ENCODE data around the gene HTRA1.

The HTRA1 gene

GRCh38 chr10:122490268-122490667 lies 28.9 kb downstream of the HTRA1 start:
- Histone ChIP-seq H3K27me3 (ENCODE audit: control insufficient read depth, insufficient read depth, low read length) (no peaks in the 10 kb centered on the region), H3K36me3 (ENCODE audit: control insufficient read depth, low read depth, low read length) (no peaks in the 10 kb centered on the region), H3K4me1 (ENCODE audit: control insufficient read depth, low read depth, low read length) (no peaks in the 10 kb centered on the region), H3K4me3 (ENCODE audit: low read length) (no peak overlapping the region), H3K9ac (ENCODE audit: low read length) (no peak overlapping the region), H3K9me3 (ENCODE audit: control insufficient read depth, low read depth, low read length) (no peaks in the 10 kb centered on the region), H3K27ac (ENCODE audit: low read length) (no peak overlapping the region)

- H3K27ac ChIP-seq (ENCODE audit: low read length), result no peak overlapping the region
- no peak overlapping the region for H3K4me3 ChIP-seq (ENCODE audit: low read length)
- no peaks in the 10 kb centered on the region for H3K27me3 ChIP-seq (ENCODE audit: control insufficient read depth, insufficient read depth, low read length)
- H3K9ac ChIP-seq (ENCODE audit: low read length), result no peak overlapping the region
- H3K4me1 ChIP-seq (ENCODE audit: control insufficient read depth, low read depth, low read length), result peaks cover 6% of the 10 kb centered on the region
- H3K9me3 ChIP-seq (ENCODE audit: control insufficient read depth, low read depth, low read length), result no peaks in the 10 kb centered on the region
- H3K36me3 ChIP-seq (ENCODE audit: control insufficient read depth, low read depth, low read length), result no peaks in the 10 kb centered on the region
These were observed 29.7 kb downstream of the HTRA1 start for GRCh38 chr10:122490786-122491680.

- Histone ChIP-seq H3K4me1 (ENCODE audit: control insufficient read depth, low read depth, low read length) (peaks cover 6% of the 10 kb centered on the region), H3K27ac (ENCODE audit: low read length) (no peak overlapping the region), H3K4me3 (ENCODE audit: low read length) (no peak overlapping the region), H3K36me3 (ENCODE audit: control insufficient read depth, low read depth, low read length) (no peaks in the 10 kb centered on the region), H3K9me3 (ENCODE audit: control insufficient read depth, low read depth, low read length) (no peaks in the 10 kb centered on the region), H3K9ac (ENCODE audit: low read length) (no peak overlapping the region), H3K27me3 (ENCODE audit: control insufficient read depth, insufficient read depth, low read length) (no peaks in the 10 kb centered on the region)
These were observed 30.7 kb downstream of the HTRA1 start for GRCh38 chr10:122492006-122492405.

GRCh38 chr10:122492999-122493481 lies 31.7 kb downstream of the HTRA1 start:
- Histone ChIP-seq H3K36me3 (ENCODE audit: control insufficient read depth, low read depth, low read length) (no peaks in the 10 kb centered on the region), H3K27ac (ENCODE audit: low read length) (no peak overlapping the region), H3K9me3 (ENCODE audit: control insufficient read depth, low read depth, low read length) (no peaks in the 10 kb centered on the region), H3K4me1 (ENCODE audit: control insufficient read depth, low read depth, low read length) (peaks cover 6% of the 10 kb centered on the region), H3K9ac (ENCODE audit: low read length) (no peak overlapping the region), H3K4me3 (ENCODE audit: low read length) (no peak overlapping the region), H3K27me3 (ENCODE audit: control insufficient read depth, insufficient read depth, low read length) (no peaks in the 10 kb centered on the region)

- H3K4me3 ChIP-seq (ENCODE audit: low read length), result no peak overlapping the region
- H3K36me3 ChIP-seq (ENCODE audit: control insufficient read depth, low read depth, low read length), result no peaks in the 10 kb centered on the region
- no peak overlapping the region for H3K27ac ChIP-seq (ENCODE audit: low read length)
- peaks cover 6% of the 10 kb centered on the region for H3K4me1 ChIP-seq (ENCODE audit: control insufficient read depth, low read depth, low read length)
- no peaks in the 10 kb centered on the region for H3K9me3 ChIP-seq (ENCODE audit: control insufficient read depth, low read depth, low read length)
- no peaks in the 10 kb centered on the region for H3K27me3 ChIP-seq (ENCODE audit: control insufficient read depth, insufficient read depth, low read length)
- no peak overlapping the region for H3K9ac ChIP-seq (ENCODE audit: low read length)
These were observed 32.4 kb downstream of the HTRA1 start for GRCh38 chr10:122493761-122494160.

GRCh38 chr10:122494173-122494820 lies 32.9 kb downstream of the HTRA1 start:
- Histone ChIP-seq H3K27ac (ENCODE audit: low read length) (no peak overlapping the region), H3K4me1 (ENCODE audit: control insufficient read depth, low read depth, low read length) (peaks cover 6% of the 10 kb centered on the region), H3K27me3 (ENCODE audit: control insufficient read depth, insufficient read depth, low read length) (no peaks in the 10 kb centered on the region), H3K36me3 (ENCODE audit: control insufficient read depth, low read depth, low read length) (no peaks in the 10 kb centered on the region), H3K9ac (ENCODE audit: low read length) (no peak overlapping the region), H3K4me3 (ENCODE audit: low read length) (no peak overlapping the region), H3K9me3 (ENCODE audit: control insufficient read depth, low read depth, low read length) (no peaks in the 10 kb centered on the region)

GRCh38 chr10:122494833-122495232 lies 33.5 kb downstream of the HTRA1 start:
- H3K27me3 ChIP-seq (ENCODE audit: control insufficient read depth, insufficient read depth, low read length), result no peaks in the 10 kb centered on the region
- H3K4me3 ChIP-seq (ENCODE audit: low read length), result no peak overlapping the region
- H3K9me3 ChIP-seq (ENCODE audit: control insufficient read depth, low read depth, low read length), result no peaks in the 10 kb centered on the region
- H3K36me3 ChIP-seq (ENCODE audit: control insufficient read depth, low read depth, low read length), result no peaks in the 10 kb centered on the region
- H3K4me1 ChIP-seq (ENCODE audit: control insufficient read depth, low read depth, low read length), result peaks cover 6% of the 10 kb centered on the region
- H3K9ac ChIP-seq (ENCODE audit: low read length), result no peak overlapping the region
- H3K27ac ChIP-seq (ENCODE audit: low read length), result no peak overlapping the region

- Histone ChIP-seq H3K27me3 (ENCODE audit: control insufficient read depth, insufficient read depth, low read length) (no peaks in the 10 kb centered on the region), H3K9ac (ENCODE audit: low read length) (no peak overlapping the region), H3K4me3 (ENCODE audit: low read length) (no peak overlapping the region), H3K36me3 (ENCODE audit: control insufficient read depth, low read depth, low read length) (no peaks in the 10 kb centered on the region), H3K9me3 (ENCODE audit: control insufficient read depth, low read depth, low read length) (no peaks in the 10 kb centered on the region), H3K4me1 (ENCODE audit: control insufficient read depth, low read depth, low read length) (peaks cover 6% of the 10 kb centered on the region), H3K27ac (ENCODE audit: low read length) (no peak overlapping the region)
These were observed 34.3 kb downstream of the HTRA1 start for GRCh38 chr10:122495406-122496340.

GRCh38 chr10:122497241-122497640 lies 35.9 kb downstream of the HTRA1 start:
- Histone ChIP-seq H3K27me3 (ENCODE audit: control insufficient read depth, insufficient read depth, low read length) (no peaks in the 10 kb centered on the region), H3K4me1 (ENCODE audit: control insufficient read depth, low read depth, low read length) (peaks cover 6% of the 10 kb centered on the region), H3K27ac (ENCODE audit: low read length) (no peak overlapping the region), H3K4me3 (ENCODE audit: low read length) (no peak overlapping the region), H3K9me3 (ENCODE audit: control insufficient read depth, low read depth, low read length) (no peaks in the 10 kb centered on the region), H3K36me3 (ENCODE audit: control insufficient read depth, low read depth, low read length) (no peaks in the 10 kb centered on the region), H3K9ac (ENCODE audit: low read length) (no peak overlapping the region)

GRCh38 chr10:122498521-122498920 lies 37.2 kb downstream of the HTRA1 start:
- H3K4me1 ChIP-seq (ENCODE audit: control insufficient read depth, low read depth, low read length), result peaks cover 6% of the 10 kb centered on the region
- no peak overlapping the region for H3K27ac ChIP-seq (ENCODE audit: low read length)
- no peaks in the 10 kb centered on the region for H3K9me3 ChIP-seq (ENCODE audit: control insufficient read depth, low read depth, low read length)
- H3K4me3 ChIP-seq (ENCODE audit: low read length), result no peak overlapping the region
- H3K27me3 ChIP-seq (ENCODE audit: control insufficient read depth, insufficient read depth, low read length), result no peaks in the 10 kb centered on the region
- H3K9ac ChIP-seq (ENCODE audit: low read length), result no peak overlapping the region
- no peaks in the 10 kb centered on the region for H3K36me3 ChIP-seq (ENCODE audit: control insufficient read depth, low read depth, low read length)

GRCh38 chr10:122499012-122499411 lies 37.7 kb downstream of the HTRA1 start:
- Histone ChIP-seq H3K36me3 (ENCODE audit: control insufficient read depth, low read depth, low read length) (no peaks in the 10 kb centered on the region), H3K4me1 (ENCODE audit: control insufficient read depth, low read depth, low read length) (peaks cover 6% of the 10 kb centered on the region), H3K9ac (ENCODE audit: low read length) (no peak overlapping the region), H3K9me3 (ENCODE audit: control insufficient read depth, low read depth, low read length) (no peaks in the 10 kb centered on the region), H3K4me3 (ENCODE audit: low read length) (no peak overlapping the region), H3K27ac (ENCODE audit: low read length) (no peak overlapping the region), H3K27me3 (ENCODE audit: control insufficient read depth, insufficient read depth, low read length) (no peaks in the 10 kb centered on the region)
